PC-9 (cell line): ENCODE measurements around the gene RBM18.
A peak's percentile ranks its signal among the peaks of the same experiment; 100 is the strongest.

Experiments
- CTCF ChIP-seq: fragments of 200-600 bp; sonication (generic); conservative IDR thresholded peaks from 2 replicates; pipeline ENCODE4 v1.6.1; 2017; ENCODE audit warnings: mixed run types, antibody characterized with exemption, mild to moderate bottlenecking, moderate library complexity
- EZH2 ChIP-seq: fragments of 200-600 bp; sonication (generic); IDR thresholded peaks from 2 replicates; pipeline ENCODE4 v1.8.0; 2017; ENCODE audit warnings: antibody characterized with exemption, low read depth

GRCh38 chr9:122265149-122265915 lies 692 bp upstream of the RBM18 start:
- 0 out of 2 replicates have a peak, but pooled peaks have one; percentile 31 for TF ChIP-seq CTCF
- TF ChIP-seq EZH2, result no peak
